Tibial nerve (tissue), 4 donors: ENCODE measurements around the gene REPS2. TPM values are rescaled to one million over a fixed set of nuclear protein-coding genes. Genes with fewer than 3 reads are reported as not detected.

Experiments used
- DNase-seq, 2 donors: peaks; one replicate each; pipeline ENCODE4 v3.0.0-alpha.2; 2019; ENCODE audit warnings: low spot score in 2 of 2
- H3K27ac ChIP-seq, 4 donors: fragments of 200-600 bp; sonication (generic) in 3 of 4; one replicate each; pipeline ENCODE4 v1.5.1; 2017 to 2019; ENCODE audit warnings: mild to moderate bottlenecking in 1 of 4
- H3K27me3 ChIP-seq, 2 donors: fragments of 200-600 bp; sonication (generic) in 1 of 2; one replicate each; pipeline versions ENCODE4 v1.5.1 to v1.6.0; 2017 to 2019
- H3K36me3 ChIP-seq, 3 donors: fragments of 200-600 bp; sonication (generic); one replicate each; pipeline ENCODE4 v1.5.1; 2018 to 2019
- H3K4me1 ChIP-seq, 4 donors: fragments of 200-600 bp; sonication (generic) in 3 of 4; one replicate each; pipeline ENCODE4 v1.5.1; 2017 to 2019
- H3K4me3 ChIP-seq, 4 donors: fragments of 200-600 bp; sonication (generic) in 3 of 4; one replicate each; pipeline ENCODE4 v1.5.1; 2017 to 2019; ENCODE audit warnings: mild to moderate bottlenecking in 1 of 4, moderate library complexity in 1 of 4
- H3K9me3 ChIP-seq, 4 donors: fragments of 200-600 bp; sonication (generic) in 3 of 4; one replicate each; pipeline ENCODE4 v1.5.1; 2017 to 2019
- CTCF ChIP-seq, 5 experiments: fragments of 200-600 bp in 3 of 5; fragments of 450-650 bp in 2 of 5; sonication (generic) in 3 of 5; IDR thresholded peaks; one replicate each; pipeline ENCODE4 v1.5.1; 2016 to 2019; ENCODE audit warnings: antibody characterized with exemption in 5 of 5, mild to moderate bottlenecking in 3 of 5, moderate library complexity in 2 of 5
- EP300 ChIP-seq, 2 donors: sonication (generic); formaldehyde crosslinking; IDR thresholded peaks; one replicate each; pipeline ENCODE4 v1.6.1; 2017; ENCODE audit warnings: antibody characterized with exemption in 2 of 2, mild to moderate bottlenecking in 1 of 2
- POLR2A ChIP-seq, 2 donors: fragments of 450-650 bp; IDR thresholded peaks; one replicate each; pipeline ENCODE4 v1.6.1; 2017; ENCODE audit warnings: antibody characterized with exemption in 2 of 2, mild to moderate bottlenecking in 2 of 2, moderate library complexity in 2 of 2
- WGBS, 2 donors: methylation state at CpG; one replicate each; pipeline ENCODE4 v1.1.5; 2018; 5-methylcytosine and 5-hydroxymethylcytosine counted together
- total RNA-seq, 4 donors: library from RNA; depleted of rRNA; stranded (reverse); fragments of >200 nt; gene quantifications; one replicate each; pipeline ENCODE4 v1.1.0, GENCODE V29; 2016

The REPS2 gene
- total RNA-seq, 4 donors from 2014 or later: 7.5 to 26.0 (median 9.7) TPM

- no peaks in the 10 kb centered on the region for H3K27me3 ChIP-seq
- no peaks in the 10 kb centered on the region for H3K9me3 ChIP-seq
- no peak overlapping the region for H3K4me3 ChIP-seq
- H3K4me1 ChIP-seq: no peaks in the 10 kb centered on the region
- H3K36me3 ChIP-seq: no peaks in the 10 kb centered on the region
- DNase-seq: no peak
- no peak overlapping the region for H3K27ac ChIP-seq
- no peak for TF ChIP-seq CTCF (IDR thresholded peaks at IDR 0.05)
- TF ChIP-seq EP300 (IDR thresholded peaks at IDR 0.05): no peak
- no peak for TF ChIP-seq POLR2A (IDR thresholded peaks at IDR 0.05)
These were observed 105.8 kb downstream of the REPS2 start for GRCh38 chrX:17052210-17052609.

GRCh38 chrX:17052793-17053192, 106.3 kb downstream of the REPS2 start:
- TF ChIP-seq POLR2A (IDR thresholded peaks at IDR 0.05) (no peak), EP300 (IDR thresholded peaks at IDR 0.05) (no peak)
- 58 to 64% methylated on average over 2 of the region's 2 CpGs for WGBS, 2 donors

GRCh38 chrX:17053502-17053901, 107.0 kb downstream of the REPS2 start:
- Histone ChIP-seq H3K27ac (no peak overlapping the region), H3K4me3 (no peak overlapping the region), H3K4me1 (no peaks in the 10 kb centered on the region), H3K36me3 (no peaks in the 10 kb centered on the region), H3K27me3 (no peaks in the 10 kb centered on the region), H3K9me3 (no peaks in the 10 kb centered on the region)
- DNase-seq: no peak
- WGBS, 2 donors: 8 to 41% methylated on average over 5 of the region's 5 CpGs
- TF ChIP-seq POLR2A (IDR thresholded peaks at IDR 0.05): no peak
- TF ChIP-seq CTCF (IDR thresholded peaks at IDR 0.05): no peak
- TF ChIP-seq EP300 (IDR thresholded peaks at IDR 0.05): no peak

More at GRCh38 chrX:17052793-17053192, 106.3 kb downstream of the REPS2 start:
- Histone ChIP-seq H3K27ac (no peak overlapping the region), H3K4me1 (no peaks in the 10 kb centered on the region), H3K27me3 (no peaks in the 10 kb centered on the region), H3K9me3 (no peaks in the 10 kb centered on the region), H3K4me3 (no peak overlapping the region), H3K36me3 (no peaks in the 10 kb centered on the region)
- no peak for DNase-seq

GRCh38 chrX:17056868-17057608, 110.6 kb downstream of the REPS2 start:
- no peaks in the 10 kb centered on the region for H3K36me3 ChIP-seq
- no peaks in the 10 kb centered on the region for H3K4me1 ChIP-seq
- H3K27me3 ChIP-seq: no peaks in the 10 kb centered on the region
- no peaks in the 10 kb centered on the region for H3K9me3 ChIP-seq
- H3K27ac ChIP-seq: no peak overlapping the region
- no peak overlapping the region for H3K4me3 ChIP-seq
- 73 to 85% methylated on average over 2 of the region's 2 CpGs for WGBS, 2 donors
- DNase-seq: no peak
- TF ChIP-seq EP300 (IDR thresholded peaks at IDR 0.05): no peak
- no peak for TF ChIP-seq POLR2A (IDR thresholded peaks at IDR 0.05)
- TF ChIP-seq CTCF (IDR thresholded peaks at IDR 0.05): no peak

GRCh38 chrX:17062065-17062464, 115.6 kb downstream of the REPS2 start:
- H3K4me3 ChIP-seq: no peak overlapping the region
- DNase-seq: no peak
- no peak overlapping the region for H3K27ac ChIP-seq
- H3K36me3 ChIP-seq: no peaks in the 10 kb centered on the region
- H3K27me3 ChIP-seq: no peaks in the 10 kb centered on the region
- no peak for TF ChIP-seq CTCF (IDR thresholded peaks at IDR 0.05)
- TF ChIP-seq POLR2A (IDR thresholded peaks at IDR 0.05): no peak
- no peak for TF ChIP-seq EP300 (IDR thresholded peaks at IDR 0.05)
- no peaks in the 10 kb centered on the region for H3K9me3 ChIP-seq
- no peaks in the 10 kb centered on the region for H3K4me1 ChIP-seq
